H1 (cell line): ENCODE data around the gene RBP5. TPM values are rescaled to one million over a fixed set of nuclear protein-coding genes. Genes with fewer than 3 reads are reported as not detected.

Source experiments
- CBX8 ChIP-seq: fragments of 300-800, 300-1000 bp; sonication (generic); IDR thresholded peaks from 2 replicates; pipeline ENCODE4 v1.7.1; 2016; ENCODE audit warnings: low read depth, low read length, borderline replicate concordance
- E2F6 ChIP-seq: IDR thresholded peaks from 2 replicates; pipeline ENCODE4 v1.6.1; 2012; ENCODE audit warnings: inconsistent platforms
- EZH2 ChIP-seq: fragments of 200-600 bp; sonication (generic); IDR thresholded peaks from 2 replicates; pipeline ENCODE4 v1.7.1; 2012; ENCODE audit warnings: low read depth, mild to moderate bottlenecking, moderate library complexity, low read length, inconsistent platforms; ENCODE audit not compliant: severe bottlenecking
- RBBP5 ChIP-seq: IDR thresholded peaks from 2 replicates; pipeline ENCODE4 v1.7.1; 2012; ENCODE audit warnings: low read depth, mild to moderate bottlenecking, inconsistent platforms, low read length, moderate library complexity, borderline replicate concordance
- SAP30 ChIP-seq: fragments of 300-600 bp; sonication (generic); IDR thresholded peaks from 2 replicates; pipeline ENCODE4 v1.7.1; 2012; ENCODE audit warnings: low read length, moderate library complexity, mild to moderate bottlenecking, inconsistent platforms; ENCODE audit not compliant: insufficient read depth, insufficient replicate concordance
- YY1 ChIP-seq: IDR thresholded peaks from 2 replicates; pipeline ENCODE4 v1.6.1; 2011; ENCODE audit warnings: low read depth, mild to moderate bottlenecking, low read length
- polyA plus RNA-seq, 7 experiments: library from polyadenylated mRNA; depleted of rRNA in 3 of 7; stranded (reverse) in 5 of 7; unstranded in 2 of 7; fragments of >200 nt in 5 of 7; fragments of 200-250 nt in 2 of 7; gene quantifications; 1 replicate in 5 of 7; 2 replicates in 1 of 7; 4 replicates in 1 of 7; pipeline versions ENCODE4 v1.2.1 to v1.2.3, GENCODE V29; 2011 to 2013; ENCODE audit warnings: missing spikeins in 2 of 7, mixed read lengths in 2 of 7
- total RNA-seq: library from RNA; stranded (reverse); fragmentation: NEBNext Ultra II Directional; extraction: Animal tissue kit (Norgen Biotek cat#: 25700); gene quantifications from 2 replicates; pipeline ENCODE4 v1.2.1, GENCODE V29; 2021

Gene RBP5
- total and polyA plus RNA-seq, 2 of the 8 experiments (the other 6 are each of a cell fraction or from before 2014, with no cell fraction given): 1.2 to 1.9 TPM

- no peak for TF ChIP-seq SAP30
- TF ChIP-seq CBX8: no peak
- no peak for TF ChIP-seq E2F6
- TF ChIP-seq RBBP5: no peak
- no peak for TF ChIP-seq YY1
- TF ChIP-seq EZH2: no peak
Measured at GRCh38 chr12:7089196-7089871, 39.4 kb downstream of the RBP5 start (continued).
